Activated CD8-positive, alpha-beta memory T cell treated with anti-CD3 and anti-CD28 coated beads for 48 hours (primary cell): ENCODE measurements around the gene PXMP2.
"Not testable (repeated sequence)": the region's sequence is repeated elsewhere in the genome, so short reads cannot be mapped to it uniquely, and the experiment has no call there.

Source experiments
- DNase-seq, 3 experiments: peaks; one replicate each; pipeline ENCODE4 v3.0.0-alpha.2; 2020; ENCODE audit warnings: low read depth in 2 of 3, low spot score in 2 of 3

Gene PXMP2

DNA sequence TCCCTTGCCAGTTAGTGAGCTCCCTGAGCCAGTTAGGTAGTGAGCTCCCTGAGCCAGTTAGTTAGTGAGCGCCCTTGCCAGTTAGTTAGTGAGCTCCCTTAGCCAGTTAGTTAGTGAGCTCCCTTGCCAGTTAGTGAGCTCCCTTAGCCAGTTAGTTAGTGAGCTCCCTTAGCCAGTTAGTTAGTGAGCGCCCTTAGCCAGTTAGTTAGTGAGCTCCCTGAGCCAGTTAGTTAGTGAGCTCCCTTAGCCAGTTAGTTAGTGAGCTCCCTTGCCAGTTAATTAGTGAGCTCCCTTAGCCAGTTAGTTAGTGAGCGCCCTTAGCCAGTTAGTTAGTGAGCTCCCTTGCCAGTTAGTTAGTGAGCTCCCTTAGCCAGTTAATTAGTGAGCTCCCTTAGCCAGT lies 4.6 kb downstream of the PXMP2 start:
- DNase-seq, result not testable (repeated sequence)

DNA sequence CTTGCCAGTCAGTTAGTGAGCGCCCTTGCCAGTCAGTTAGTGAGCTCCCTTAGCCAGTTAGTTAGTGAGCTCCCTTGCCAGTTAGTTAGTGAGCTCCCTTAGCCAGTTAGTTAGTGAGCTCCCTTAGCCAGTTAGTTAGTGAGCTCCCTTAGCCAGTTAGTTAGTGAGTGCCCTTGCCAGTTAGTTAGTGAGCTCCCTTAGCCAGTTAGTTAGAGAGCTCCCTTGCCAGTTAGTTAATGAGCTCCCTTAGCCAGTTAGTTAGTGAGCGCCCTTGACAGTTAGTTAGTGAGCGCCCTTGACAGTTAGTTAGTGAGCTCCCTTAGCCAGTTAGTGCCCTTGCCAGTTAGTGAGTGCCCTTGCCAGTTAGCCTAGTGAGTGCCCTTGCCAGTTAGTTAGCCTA lies 7.5 kb downstream of the PXMP2 start:
- not testable (repeated sequence) for DNase-seq

DNA sequence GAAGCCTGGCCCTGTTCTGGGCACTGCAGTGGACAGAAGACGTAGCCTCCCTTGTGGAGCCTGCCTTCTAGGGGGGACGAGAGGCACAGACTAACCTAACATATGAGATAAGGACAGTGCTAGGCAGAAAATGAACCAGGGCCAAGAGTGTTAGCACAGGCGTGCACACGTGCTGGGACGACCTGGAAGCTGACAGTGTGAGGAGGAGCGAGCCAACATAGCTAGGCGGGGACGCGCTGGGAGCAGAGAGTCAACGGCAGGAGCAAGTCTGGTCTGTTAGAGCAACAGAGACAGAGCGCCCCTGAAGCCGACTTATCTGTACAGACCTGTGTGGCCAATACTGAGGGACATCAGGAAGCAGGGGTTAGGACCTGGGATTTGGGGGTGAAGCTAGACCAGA lies 8.0 kb downstream of the PXMP2 start:
- no peak for DNase-seq

DNA sequence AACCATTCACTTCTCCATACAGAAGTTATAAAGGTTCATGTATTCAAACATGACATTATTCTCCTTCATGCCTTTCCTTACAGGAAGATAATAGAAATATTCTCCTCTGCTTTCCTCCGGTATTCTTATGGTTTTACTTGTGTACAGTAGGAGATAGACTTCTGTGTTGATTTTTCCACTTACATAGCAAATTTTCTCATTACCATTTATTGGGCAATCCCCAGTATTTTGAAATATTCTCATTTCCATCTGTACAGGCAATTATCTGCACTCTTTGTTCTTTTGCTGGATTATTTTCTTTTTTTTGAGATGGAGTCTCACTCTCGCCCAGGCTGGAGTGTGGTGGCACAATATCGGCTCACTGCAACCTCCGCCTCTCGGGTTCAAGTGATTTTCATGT lies 11.0 kb downstream of the PXMP2 start:
- no peak for DNase-seq

DNA sequence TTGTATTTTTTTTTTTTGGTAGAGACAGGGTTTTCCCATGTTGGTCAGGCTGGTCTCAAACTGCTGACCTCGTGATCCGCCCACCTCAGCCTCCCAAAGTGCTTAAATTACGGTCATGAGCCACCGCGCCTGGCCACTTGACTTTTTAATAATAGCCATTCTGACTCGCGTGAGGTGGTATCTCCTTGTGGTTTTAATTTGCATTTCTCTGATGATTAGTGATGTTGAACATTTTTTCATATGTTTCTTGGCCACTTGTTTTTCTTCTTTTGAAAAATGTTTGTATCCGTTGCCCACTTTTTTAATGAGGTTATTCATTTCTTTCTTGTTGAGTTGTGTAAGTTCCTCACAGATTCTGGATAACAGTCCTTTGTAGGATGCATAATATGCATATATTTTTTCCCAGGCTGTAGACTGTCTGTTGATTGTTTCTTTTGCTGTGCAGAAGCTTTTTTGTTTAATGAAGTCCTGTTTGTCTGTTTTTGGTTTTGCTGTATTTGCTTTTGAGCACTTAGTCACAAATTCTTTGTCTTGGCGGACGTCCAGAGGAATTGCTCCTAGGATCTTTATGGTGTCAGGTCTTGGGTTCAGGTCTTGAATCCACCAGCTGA lies 12.9 kb downstream of the PXMP2 start:
- DNase-seq, result no peak

DNA sequence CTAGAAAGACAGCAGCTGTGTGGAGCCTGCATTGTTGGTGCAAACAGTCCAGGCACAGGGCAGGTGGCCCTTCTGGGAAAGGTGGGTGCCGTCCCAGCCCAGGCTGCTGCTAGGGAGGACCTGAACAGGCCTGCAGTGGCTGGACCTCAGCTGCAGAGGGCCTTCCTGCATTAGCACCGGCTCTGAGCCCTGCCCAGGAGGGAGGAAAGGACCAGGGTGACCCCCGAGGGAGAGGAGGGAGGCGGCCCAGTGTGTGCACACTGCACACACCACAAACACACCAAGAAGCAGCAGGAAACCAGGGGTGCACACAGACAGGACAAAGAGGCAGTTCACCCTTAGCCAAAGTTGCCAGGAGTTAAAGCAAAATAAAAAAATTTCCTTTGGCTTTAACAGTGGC lies 15.3 kb downstream of the PXMP2 start:
- no peak for DNase-seq

DNA sequence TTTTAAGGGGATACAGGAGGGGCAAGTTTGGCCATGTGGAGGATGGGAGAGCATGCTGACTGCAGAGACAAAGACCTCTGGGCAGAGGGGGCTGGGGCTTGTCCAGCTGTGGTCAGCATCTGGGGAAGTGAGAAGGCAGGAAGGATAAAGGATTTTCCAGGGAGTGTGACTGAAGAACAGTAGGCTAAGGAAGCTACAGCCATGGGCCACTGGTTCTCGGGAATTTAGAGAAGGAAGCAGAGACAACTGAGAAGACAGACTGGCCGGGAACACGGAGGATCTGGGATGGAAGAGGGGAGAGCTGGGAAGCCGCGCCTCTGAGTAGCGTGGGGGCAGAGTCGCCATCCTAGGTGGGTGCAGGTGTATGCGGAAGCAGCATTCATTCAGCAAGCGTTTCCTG lies 16.3 kb downstream of the PXMP2 start:
- DNase-seq, result no peak

DNA sequence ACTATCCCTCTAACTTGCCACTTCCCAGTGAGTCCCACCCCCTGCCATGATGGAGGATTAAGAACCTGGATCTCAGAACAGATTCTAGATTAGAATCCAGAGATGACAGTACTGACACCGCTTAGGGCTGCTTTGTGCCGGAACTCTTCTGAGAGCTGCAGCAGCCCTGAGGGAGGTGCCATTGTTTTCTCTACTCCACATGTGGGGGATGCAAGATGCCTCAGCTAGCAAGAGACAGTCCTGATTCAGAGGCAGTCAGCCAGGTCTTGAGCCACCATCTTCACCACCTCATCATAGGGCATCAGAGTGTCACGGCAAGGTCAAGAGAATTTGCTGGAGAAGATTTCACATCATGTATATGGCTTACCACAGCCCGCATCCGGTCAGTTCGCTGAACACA lies 19.9 kb downstream of the PXMP2 start:
- no peak for DNase-seq

DNA sequence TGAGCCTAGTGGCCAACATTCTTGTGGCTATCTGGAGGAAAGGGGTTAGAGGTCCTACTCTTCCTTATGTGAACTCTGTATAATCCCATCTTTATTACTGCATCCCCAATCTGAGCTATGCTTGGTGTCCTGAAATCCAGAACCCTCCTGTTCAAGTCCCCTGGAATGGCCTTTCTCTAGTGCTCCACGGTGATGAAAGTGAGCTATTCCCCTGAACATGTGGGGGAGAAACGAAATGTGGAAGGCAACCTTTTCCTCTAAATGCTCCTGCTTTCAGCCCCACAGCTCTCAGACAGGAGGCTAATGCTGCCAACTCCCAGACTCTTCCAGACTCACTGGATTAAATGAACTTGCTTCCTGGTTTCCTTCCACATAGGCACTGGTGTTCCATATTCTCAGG lies 20.8 kb downstream of the PXMP2 start:
- no peak for DNase-seq

DNA sequence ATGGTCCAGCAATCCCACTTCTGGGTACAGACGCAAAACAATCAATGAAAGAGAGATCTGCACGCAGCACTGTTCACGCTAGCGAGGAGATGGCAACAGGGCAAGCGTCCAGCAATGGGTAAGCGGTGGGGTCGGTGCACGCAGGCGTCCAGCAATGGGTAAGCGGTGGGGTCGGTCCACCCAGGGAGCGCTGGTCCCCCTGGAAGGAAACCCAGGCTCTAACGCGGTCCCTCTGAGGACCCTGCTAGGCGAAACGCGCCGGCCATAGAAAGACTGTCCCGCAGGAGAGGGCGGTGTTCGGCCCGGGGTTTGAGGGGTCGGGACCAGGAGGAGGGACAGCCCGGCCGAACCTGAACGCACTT lies 22.6 kb downstream of the PXMP2 start:
- DNase-seq, result no peak

DNA sequence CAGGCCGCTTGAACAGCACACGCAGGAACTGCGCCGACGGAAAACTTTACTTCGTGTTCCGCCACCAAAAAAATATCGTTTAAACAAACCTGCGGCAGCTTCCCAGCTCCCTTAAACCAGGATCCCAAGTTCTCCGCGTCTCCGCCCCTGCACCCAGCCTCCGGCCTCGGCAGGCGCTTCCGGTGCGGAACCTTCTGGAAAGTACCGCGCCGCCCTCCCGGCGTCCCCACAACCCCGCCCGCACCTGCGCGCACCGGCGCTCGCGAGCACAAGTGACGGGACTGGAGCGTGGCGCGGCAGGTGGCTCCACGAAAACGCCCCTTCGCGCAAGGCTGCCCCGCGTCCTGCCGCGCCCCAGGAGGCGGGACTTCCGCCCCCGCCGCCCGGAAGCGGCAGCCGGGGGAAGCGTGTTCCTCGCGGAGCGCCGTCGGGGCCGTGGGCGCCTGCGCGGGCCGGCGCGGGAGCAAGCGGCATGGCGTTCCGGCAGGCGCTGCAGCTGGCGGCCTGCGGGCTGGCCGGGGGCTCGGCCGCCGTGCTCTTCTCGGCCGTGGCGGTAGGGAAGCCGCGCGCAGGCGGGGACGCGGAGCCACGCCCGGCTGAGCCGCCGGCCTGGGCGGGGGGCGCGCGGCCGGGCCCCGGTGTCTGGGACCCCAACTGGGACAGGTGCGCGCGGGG lies 23.2 kb downstream of the PXMP2 start, which contains the start of gene PGAM5:
PGAM5 (plus strand) TSS at position 438 of the 675 bp plus-strand sequence; CDS start at position 473, 35 bp downstream.
- DNase-seq, result peak; percentile 55 to 82 (median 69)

DNA sequence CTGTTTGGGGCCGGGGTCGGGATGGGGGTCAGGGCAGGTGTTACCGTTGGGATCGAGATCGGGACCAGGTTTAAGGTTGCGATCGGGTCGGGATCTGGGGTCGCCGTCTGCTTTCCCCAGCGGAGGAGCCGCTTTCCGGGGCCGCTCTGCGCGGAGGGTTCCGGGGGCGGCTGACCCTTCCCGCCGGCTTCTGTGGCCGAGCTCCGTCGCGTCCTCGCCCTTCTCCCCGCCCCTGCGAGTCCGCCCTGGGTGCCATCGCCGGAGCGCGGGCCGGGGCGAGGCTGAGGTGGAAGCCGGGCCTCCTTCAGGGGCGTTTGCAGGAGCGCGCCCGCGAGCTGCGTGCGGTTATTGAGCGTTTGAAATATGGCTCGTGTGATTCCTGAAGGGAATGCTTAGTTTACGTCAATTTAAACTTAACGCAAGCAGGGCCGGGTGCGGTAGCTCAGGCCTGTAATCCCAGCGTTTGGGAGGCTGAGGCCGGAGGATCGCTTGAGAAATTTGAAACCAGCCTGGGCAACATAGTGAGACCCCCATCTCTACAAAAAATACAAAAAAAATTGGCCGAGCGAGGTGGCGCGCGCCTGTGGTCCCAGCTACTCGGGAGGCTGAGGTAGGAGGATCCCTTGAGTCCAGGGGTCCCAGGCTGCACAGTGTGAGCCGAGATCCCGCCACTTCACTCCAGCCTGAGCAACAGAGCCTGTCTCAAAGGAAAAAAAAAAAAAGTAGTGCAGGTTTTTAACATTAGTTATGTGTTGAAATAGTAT lies 23.9 kb downstream of the PXMP2 start:
- DNase-seq, result no peak

DNA sequence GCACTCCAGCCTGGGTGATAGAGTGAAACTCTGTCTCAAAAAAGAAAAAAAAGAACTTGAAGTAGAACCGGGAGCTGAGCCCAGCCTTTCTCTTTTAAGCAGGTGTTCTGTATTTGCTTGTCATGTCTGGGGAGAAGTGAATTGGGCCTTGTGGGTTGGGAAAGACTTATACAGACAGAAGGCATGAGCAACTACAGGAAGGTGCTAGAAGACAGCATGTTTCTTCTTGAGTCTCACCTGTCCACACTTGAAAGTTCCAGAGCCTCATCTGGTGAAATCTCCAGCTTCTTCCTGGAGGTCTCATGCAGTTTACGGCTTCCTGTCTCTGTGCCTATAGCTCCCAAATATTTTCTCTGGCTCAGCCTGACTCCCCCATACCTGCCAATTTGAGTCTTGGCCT lies 25.7 kb downstream of the PXMP2 start:
- no peak for DNase-seq

DNA sequence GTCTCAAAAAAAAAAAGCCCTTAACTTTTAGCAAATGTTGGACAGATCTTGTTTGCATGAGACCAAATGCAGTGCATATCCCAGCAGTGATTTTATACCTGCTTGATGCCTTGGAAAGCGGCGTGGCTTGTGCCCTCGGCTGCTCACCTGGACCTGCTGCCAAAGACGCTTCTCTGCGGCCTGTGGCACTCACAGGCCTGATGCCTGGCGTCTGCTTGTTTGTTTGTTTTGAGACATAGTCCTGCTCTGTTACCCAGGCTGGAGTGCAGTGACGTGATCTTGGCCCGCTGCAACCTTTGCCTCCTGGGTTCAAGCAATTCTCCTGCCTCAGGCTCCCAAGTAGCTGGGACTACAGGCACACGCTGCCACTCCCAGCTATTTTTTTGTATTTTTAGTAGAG lies 28.5 kb downstream of the PXMP2 start:
- no peak for DNase-seq

DNA sequence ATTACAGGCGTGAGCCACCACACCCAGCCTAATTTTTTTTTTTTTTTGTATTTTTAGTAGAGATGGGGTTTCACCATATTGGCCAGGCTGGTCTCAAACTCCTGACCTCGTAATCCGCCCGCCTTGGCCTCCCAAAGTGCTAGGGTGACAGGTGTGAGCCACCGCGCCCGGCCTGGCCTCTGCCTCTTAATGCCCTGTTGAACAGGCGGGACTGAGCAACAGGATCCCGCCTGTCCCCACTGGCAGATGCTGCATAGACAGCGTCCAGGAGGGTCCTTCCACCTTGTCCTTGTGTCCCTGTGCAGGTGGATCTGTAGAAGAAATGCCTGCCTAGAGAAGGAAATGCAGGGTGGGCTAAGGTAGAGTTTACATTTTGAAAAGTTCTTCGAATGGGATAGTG lies 29.0 kb downstream of the PXMP2 start:
- DNase-seq, result no peak

DNA sequence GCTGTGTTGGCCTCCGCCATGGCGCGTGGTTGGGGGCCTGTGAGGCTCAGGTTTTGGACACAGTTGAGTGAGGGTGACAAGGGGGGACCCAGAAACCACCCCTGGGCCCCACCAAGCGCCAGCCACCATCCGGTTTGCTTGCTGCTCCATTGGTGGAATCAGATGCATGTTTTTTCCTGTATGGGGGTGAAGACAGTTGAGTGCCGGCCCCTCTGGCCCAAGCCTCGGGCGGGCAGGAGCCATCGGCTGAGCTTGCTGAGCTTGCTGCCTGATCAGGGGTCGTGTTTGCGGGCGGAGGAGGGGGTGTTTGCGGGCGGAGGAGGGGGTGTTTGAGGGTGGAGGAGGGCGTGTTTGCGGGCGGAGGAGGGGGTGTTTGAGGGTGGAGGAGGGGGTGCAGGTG lies 29.6 kb downstream of the PXMP2 start:
- DNase-seq, result no peak

DNA sequence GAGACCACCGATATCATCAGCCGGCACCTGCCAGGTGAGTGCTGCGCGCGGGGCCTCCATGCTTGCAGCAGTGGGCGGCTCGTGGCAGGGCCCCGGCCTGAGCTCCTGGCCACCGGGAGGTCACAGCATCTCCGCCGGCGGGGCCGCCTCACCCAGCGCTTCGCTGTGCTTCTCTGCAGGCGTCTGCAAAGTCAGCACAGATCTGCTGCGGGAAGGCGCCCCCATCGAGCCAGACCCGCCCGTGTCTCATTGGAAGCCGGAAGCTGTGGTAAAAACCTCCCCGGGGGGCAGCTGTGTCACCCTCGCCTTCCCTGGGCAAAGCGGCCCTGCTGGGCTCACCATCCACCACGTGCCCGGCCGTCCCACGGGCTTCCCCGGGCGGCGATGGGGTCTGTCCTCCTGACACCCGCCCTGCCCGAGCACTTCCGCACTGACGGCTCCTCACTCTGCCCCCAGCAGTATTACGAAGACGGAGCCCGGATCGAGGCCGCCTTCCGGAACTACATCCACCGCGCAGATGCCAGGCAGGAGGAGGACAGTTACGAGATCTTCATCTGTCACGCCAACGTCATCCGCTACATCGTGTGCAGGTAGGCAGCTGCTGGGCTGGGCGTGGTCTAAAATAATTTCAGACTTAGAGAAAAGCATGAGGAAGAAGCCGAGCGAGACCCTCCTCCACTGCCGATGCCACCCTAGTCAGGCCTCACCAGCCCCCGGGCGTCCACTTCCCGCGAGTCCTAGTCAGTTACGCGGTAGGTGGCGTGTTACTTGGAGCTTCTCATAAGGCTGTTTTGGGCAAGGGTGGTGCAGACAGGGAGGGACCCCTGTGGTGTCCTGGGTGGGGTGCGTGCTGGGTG lies 30.4 kb downstream of the PXMP2 start:
- no peak for DNase-seq

DNA sequence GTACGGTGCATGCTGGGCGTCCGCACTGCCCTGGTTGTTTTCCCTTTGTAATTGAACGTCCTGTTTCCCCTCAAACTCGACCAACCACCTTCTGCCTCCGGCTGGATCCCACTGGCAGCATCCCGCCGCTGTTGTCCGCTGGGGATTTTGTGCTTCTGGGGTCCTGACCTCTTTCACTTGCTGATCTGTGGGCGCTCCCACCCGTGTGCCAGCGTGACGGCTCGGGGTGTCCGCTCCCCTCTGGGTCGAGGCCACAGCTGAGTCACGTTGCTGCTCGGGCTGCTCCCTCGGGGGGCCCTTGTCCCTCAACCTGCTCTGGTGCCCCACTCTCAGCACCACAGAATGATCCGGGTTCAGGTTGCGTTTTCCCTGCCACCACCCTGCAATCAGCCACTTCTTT lies 31.3 kb downstream of the PXMP2 start:
- no peak for DNase-seq

DNA sequence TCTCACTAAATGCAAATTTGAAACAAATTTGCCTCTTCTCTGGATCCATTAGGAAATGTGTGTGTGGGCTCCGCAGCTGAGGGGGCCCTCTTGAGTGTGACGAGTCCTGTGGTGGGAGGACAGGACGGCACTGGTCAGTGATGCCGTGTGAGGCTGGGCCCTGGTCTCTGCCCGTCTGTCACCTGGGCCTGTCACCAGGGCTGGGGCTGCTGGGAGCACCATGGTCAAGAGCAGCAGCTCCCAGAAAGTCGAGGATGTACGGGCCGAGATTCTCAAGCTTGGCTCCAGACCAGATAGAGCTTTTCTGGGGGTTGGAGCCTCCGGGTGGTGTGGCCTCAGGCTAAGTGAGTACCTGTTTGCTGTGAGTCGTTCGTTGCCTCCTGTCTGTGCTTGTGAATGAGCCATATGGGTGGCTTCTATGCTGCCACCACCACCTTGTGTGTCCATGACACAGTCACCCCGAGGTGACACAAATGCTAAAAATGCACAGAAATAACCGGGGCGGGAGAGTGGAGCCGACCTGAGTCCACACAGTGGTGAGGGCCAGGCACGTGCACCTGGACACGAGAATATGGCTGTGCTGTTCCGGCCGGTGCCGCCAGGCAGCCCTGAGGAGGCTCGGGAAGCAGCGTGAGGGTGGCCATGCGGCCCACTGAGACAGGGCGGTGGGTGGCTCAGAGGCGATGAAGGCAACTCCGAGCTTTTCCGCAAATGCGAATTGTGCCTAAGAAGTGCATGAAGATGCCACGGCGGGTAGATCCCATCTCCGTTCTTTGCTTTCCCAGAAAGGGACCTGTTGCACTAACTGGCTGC lies 32.0 kb downstream of the PXMP2 start:
- no peak for DNase-seq

DNA sequence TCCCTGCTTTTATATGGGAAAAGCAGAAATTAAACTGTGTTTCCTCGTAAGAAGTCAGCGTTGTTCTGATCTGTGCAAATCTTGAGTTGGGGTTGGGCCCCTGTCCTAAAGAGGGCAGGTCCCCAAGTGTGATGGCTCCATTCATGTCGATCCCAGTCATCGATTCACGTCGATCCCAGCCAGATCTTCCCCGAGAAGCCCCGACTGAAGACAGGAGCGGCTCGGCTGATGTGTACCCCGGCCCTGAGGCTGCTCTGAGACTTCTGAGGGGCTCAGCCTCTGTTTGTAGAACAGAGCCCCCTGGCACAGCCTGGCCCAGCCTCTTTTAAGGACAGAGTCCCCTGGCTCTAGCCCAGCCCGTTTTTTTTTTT lies 32.6 kb downstream of the PXMP2 start:
- no peak for DNase-seq
